ENCODE measurements around the gene USP40. TPM values are rescaled to one million over a fixed set of nuclear protein-coding genes. Genes with fewer than 3 reads are reported as not detected.

Gene USP40
- total RNA-seq, 1 experiment from 2014 or later = 21.2 TPM

- peak; percentile 70 for DNase-seq (ENCODE audit: low read depth)
Measured at GRCh38 chr2:233426619-233427342, 139.8 kb downstream of the USP40 start.

Other genes starting within 250 kb of the USP40 start
- gene DGKD, start 212.3 kb downstream of the USP40 start, total RNA-seq (2014; rRNA removed; shearing (Covaris generic)) = 9.5 and 16.5 TPM in 2 replicates
- not detected in 2 replicates for gene UGT1A8, start 50.9 kb upstream of the USP40 start, total RNA-seq (2014; rRNA removed; shearing (Covaris generic))
- gene UGT1A10, start 69.7 kb upstream of the USP40 start, total RNA-seq (2014; rRNA removed; shearing (Covaris generic)) = not detected in 2 replicates
- gene UGT1A9, start 105.1 kb upstream of the USP40 start, total RNA-seq (2014; rRNA removed; shearing (Covaris generic)) = 0.07 TPM in 1 of 2 replicates, not detected in the other
- not detected in 2 replicates for gene UGT1A7, start 115.1 kb upstream of the USP40 start, total RNA-seq (2014; rRNA removed; shearing (Covaris generic))
- gene UGT1A6, start 126.1 kb upstream of the USP40 start, total RNA-seq (2014; rRNA removed; shearing (Covaris generic)) = 0.54 TPM in 1 of 2 replicates, not detected in the other
- not detected in 2 replicates for gene UGT1A5, start 146.1 kb upstream of the USP40 start, total RNA-seq (2014; rRNA removed; shearing (Covaris generic))
- gene UGT1A4, start 152.0 kb upstream of the USP40 start, total RNA-seq (2014; rRNA removed; shearing (Covaris generic)) = not detected in 2 replicates
- not detected in 2 replicates for gene UGT1A3, start 162.3 kb upstream of the USP40 start, total RNA-seq (2014; rRNA removed; shearing (Covaris generic))
- gene UGT1A1, start 193.5 kb upstream of the USP40 start, total RNA-seq (2014; rRNA removed; shearing (Covaris generic)) = not detected in 2 replicates
- not detected in 2 replicates for gene MROH2A, start 211.5 kb upstream of the USP40 start, total RNA-seq (2014; rRNA removed; shearing (Covaris generic))

Data from M059J (cell line).